GM19438 (cell line): Measurements from ENCODE around the gene RASL10B.
"Not testable (repeated sequence)": the region's sequence is repeated elsewhere in the genome, so short reads cannot be mapped to it uniquely, and the experiment has no call there.

Experiments
- ATAC-seq: cut with Tn5 transposase; IDR thresholded peaks from one replicate; pipeline ENCODE4 v1.9.1; 2021; ENCODE audit warnings: low read depth; ENCODE audit not compliant: unreplicated experiment

Gene RASL10B

GRCh38 chr17:35731239-35731916 is at the start of gene RASL10B:
TSS of gene RASL10B (plus strand) at chr17:35731639. CDS start at chr17:35735185, 3,546 bp downstream.
- ATAC-seq: no peak

DNA sequence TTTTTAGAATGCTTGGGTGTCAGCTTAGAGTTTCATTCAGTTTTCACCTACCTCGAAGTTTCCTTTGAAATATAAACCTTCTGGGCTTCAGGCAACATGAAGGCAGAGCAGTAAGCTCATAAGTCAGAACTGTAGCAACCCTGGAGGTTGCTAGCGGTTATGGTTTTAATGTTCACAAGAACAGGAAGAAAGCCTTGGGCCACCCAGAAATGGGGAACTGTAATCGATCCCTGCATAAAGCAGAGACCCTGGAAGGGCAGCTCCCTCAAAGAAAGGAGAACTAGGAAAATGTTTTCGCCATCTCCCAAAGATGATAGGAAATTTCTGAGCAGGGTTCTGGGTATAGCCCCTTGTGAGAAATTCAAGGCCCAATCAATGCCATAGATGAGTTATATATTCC is 47.8 kb upstream of the RASL10B start:
- no peak for ATAC-seq

DNA sequence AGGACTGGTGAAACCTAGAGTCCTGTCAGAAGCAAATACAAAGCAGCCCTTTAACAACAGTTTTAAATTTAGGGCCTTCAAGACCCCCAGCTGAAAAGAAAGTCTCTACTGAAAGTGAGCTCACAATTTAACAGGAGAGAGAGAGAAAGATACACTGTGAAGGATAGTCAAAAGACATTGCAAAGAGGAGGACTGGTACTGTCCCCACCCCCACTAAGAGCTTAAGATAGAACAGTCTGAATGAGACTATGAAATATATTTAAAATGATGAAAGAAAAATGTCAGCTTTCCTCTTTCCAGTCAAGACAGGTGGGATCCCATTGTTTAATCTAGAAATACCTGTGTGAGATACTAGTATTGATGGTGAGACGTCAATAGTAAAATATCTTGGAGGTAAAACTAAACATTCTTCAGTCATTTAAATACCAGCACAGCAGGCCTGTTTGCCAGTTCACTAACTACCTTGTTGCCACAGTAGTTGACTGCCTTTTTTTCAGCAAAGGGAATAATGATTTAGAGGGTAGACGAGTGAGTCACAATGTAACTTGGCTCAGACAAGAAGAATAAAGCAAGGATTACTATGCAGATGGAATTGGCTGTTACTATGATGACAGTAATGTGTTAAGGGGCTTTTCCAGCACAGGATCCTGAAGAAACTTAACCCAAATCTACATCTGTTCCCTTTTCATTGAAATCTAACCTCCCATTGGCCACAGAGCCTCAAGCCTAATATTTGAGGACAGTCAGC is 47.2 kb upstream of the RASL10B start:
- ATAC-seq: no peak

DNA sequence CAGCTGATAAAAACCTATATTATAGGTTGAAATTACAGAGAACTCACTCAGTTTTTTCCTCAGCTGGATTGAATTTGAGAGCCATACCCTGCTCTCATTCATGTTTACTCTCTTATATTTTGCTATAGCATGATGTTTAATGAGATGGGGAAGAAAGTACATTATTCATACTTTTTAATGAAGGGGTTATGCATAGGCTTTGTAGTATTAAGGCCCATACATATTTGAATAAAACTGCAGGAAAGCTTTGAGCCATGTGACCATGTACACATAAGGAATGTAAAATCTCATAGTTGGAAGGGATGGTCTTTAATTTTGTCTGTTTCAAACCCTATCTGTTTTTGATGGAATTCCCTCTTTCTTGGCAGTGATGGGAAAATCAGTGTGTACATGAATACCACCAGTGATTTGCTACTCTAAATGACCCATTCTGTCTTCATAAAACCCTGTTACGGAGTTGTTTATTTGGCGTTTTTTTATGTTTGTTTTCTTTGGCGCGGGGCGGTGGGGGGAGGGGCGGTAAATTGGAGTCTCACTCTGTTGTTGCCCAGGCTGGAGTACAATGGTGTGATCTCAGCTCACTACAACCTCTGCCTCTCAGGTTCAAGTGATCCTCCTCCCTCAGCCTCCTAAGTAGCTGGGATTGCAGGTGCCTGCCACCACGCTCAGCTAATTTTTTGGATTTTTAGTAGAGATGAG is 38.8 kb upstream of the RASL10B start:
- no peak for ATAC-seq

DNA sequence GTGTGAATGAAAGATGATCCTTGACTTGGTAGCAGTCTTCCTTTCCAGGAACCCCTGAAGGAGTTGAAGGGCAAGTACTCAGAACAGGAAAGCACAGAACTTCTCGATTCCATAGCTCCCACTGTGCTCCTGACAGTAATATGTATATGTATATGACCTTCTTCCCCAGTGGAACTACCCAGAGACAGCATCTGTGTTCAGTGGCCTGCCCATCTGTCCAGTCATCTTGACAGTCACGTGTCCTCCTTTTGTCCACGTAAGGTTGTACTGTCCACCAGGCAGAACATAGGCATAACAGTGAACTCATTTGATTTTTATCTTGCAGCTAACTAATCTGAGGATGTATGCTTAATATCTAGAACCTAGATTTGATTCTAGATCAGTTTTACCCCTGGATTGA is 37.8 kb upstream of the RASL10B start:
- no peak for ATAC-seq

DNA sequence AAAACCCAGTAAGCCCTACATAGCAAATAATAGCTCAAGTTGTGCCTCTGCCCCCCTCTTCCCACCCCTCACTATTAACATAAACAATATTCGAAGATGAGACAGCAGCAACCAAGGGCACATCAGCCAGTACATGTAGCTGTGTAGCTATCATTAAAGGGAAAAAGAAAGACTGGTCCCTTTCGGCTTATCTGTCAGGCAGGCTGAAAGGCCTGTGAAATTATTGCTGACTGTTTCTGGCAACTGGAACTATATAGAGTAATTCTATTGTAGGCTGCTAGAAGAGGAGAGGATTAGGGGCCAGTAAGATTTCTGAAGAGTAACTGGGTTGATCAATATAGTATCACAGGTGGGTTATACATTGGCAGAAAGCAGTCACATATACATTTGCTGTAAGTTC is 36.5 kb upstream of the RASL10B start:
- no peak for ATAC-seq

DNA sequence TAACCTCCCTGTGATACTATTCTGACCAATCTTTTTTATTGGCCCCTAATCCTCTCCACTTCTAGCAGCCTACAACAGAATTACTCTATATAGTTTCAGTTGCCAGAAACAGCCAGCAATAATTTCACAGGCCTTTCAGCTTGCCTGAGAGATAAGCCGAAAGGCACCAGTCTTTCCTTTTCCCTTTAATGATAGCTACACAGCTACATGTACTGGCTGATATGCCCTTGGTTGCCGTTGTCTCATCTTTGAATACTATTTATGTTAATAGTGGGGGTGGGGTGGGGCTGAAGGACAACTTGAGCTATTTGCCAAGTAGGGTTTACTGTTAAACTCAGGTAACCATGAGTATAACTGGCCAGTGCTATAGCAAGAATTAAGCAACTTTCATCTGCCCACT is 35.8 kb upstream of the RASL10B start:
- ATAC-seq: no peak

DNA sequence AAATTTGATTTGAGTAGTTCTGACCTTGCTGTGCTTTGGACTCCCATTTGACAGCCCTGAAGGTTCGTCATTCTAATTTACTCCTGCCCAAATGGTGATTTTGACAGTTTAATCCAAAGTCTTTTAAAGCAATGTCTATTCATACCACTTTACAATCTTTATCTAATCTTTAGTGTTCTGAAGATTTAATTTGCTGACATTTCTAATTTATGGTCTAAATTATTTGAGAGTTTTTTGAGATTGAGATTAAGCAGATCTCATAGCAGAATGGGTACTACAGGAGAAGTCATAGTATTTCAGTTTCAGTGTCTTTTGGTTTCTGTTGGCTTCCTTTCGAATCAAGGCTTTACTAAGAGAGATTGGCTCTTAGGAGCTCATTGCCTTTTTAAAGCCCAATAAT is 32.6 kb upstream of the RASL10B start:
- ATAC-seq: no peak

DNA sequence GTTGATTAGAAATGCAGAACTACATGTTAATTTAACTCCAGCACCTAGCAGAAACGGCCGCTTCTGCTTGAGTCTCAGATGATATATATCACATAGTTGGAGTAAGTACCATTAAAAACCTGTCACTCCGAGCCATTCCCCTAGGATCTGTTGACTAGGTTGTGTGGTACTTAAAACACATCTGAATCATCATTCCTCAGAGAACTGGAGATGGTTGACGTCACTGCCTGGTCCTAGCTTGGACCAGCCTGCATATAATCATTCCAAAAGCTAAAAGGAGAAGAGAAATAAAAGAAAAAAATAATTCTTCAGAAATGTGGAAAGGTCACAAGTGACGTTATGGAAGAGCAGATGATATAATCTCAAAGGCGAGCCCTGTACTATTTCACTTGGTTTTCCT is 31.3 kb upstream of the RASL10B start:
- ATAC-seq: no peak

- ATAC-seq: no peak
Observed at GRCh38 chr17:35701491-35701890, 29.9 kb upstream of the RASL10B start.

DNA sequence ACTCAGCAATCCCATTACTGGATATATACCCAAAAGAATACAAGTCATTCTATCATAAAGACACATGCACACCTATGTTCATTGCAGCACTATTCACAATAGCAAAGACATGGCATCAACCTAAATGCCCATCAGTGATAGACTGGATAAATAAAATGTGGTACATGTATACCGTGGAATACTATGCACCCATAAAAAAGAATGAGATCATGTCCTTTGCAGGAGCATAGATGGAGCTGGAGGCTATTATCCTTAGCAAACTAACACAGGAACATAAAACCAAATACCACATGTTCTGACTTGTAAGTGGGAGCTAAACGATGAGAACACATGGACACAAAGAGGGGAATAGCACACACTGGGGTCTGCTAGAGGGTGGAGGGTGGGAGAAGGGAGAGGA is 28.1 kb upstream of the RASL10B start:
- ATAC-seq: not testable (repeated sequence)

GRCh38 chr17:35705230-35705629 is 26.2 kb upstream of the RASL10B start:
- no peak for ATAC-seq

GRCh38 chr17:35705705-35706104 is 25.7 kb upstream of the RASL10B start:
- ATAC-seq: no peak

GRCh38 chr17:35708149-35708548 is 23.3 kb upstream of the RASL10B start:
- no peak for ATAC-seq

DNA sequence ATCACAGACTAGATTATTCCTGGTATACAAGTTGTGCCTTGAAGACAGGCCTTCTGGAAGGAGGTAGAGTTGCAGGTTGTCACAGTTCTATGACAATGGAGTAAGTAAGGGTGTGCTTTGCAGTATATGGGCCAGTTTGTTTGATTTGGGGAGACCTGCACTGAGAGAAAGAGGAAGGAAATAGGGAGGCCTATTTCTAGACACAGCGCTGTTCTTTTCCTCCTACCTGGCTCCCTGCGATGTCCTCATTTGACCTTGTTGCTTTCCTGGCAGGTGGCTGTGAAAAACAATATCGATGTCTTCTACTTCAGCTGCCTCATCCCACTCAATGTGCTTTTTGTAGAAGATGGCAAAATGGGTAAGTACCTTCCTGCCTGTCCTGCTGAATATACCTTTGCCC is 22.5 kb upstream of the RASL10B start:
- ATAC-seq: no peak

DNA sequence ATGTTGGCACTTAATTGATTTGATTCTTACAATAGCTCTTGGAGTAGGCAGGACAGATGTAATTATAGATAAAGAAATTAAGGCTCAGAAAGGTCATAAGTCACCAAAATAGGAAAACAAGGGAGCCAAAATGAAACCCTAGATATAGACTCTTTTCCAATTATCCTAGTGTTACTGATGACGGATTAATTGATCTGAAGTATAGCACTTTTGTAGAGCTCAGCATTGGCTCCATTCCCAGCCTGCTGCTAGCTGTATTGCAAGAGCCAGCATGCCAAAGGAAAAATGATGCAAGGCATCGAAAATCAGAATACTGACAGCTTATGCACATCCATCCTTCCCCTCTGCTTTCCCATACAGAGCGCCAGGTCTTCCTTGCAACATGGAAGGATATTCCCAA is 21.6 kb upstream of the RASL10B start:
- ATAC-seq: no peak

DNA sequence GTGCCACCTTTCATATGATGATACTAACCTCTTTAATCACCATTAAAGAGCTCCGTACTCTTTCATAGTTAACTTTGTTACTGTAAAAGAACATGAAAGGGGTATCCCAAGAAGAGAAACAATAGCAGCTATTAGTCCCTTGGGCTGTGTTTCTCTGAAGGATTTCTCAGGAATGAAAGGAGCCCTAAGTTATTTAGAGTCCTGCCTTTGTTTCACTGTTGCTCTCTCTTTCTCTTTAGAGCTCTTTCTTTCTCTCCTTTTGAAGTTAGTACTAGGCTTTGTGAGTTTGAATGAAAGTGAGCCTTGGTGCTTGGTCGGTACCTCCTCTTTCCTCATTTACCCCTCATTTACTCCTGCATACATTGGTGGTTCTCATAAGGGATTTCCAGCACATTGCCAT is 20.5 kb upstream of the RASL10B start:
- no peak for ATAC-seq

- ATAC-seq: no peak
Observed at GRCh38 chr17:35713069-35713728, 18.2 kb upstream of the RASL10B start.

GRCh38 chr17:35714988-35715387 is 16.5 kb upstream of the RASL10B start:
- ATAC-seq: no peak

- ATAC-seq: no peak
Observed at GRCh38 chr17:35715416-35715815, 16.0 kb upstream of the RASL10B start.

DNA sequence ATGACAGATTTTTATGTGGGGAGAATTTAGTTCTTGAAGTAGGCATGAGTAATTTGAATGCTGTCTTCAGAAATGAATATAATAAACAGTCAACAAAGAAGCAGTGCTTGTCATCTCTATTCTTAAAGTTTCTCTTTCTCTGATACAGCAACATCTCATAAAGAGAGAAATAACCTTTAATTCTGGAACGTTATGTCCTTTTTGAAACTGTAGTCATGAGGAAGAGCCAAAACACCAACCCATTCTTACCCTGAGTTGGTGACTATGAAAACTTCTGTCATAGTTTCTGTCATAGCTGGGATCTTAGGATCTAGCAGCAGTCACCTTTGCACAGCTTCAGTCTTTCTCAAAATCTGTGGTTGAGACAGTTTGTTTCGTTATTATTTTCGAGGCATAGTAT is 15.3 kb upstream of the RASL10B start:
- ATAC-seq: no peak
